Measurements from ENCODE around the gene TBX5.

Gene TBX5

DNA sequence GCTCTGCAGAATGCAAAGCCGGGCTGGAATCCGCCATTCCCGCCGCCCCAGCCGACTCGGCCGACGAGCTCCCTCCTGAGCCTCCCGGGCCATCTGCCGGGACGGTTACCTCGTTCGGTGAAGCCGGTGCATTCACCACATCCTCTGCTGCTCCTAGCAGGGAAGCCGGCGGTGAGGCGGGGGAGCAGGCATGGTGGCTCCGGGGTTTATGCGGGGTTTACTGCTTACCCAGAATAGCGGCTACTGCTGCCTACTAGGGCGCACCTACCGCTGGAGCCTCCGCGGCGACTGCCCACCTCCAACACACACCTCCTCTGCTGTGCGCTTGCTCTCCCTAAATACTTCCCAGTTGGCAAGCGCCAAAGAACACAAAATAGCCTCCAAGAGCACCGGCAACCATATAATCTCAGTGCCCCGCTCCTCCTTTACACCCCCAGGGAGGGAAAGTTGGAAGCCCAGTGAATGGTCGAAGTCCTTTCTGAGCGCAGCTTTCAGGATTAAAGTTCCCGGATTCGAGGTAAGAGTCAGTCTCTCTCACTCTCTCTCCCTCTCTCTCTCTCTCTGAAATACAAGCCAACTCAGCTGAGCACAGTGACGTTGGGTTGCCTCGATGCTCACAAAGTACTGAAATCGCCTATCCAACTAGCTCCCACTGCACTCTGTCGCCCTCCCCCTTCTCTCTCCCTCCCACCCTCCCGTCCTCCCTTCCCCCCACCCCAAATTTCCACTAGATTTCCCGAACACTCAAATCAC lies at the start of gene TBX5:
TSS of gene TBX5 (minus strand) at position 626 of the 753 bp plus-strand sequence. CDS start 2,246 bp downstream, outside the sequence.
- no peak for DNase-seq

- DNase-seq: no peak
These were observed 45.7 kb upstream of the TBX5 start for GRCh38 chr12:114451657-114452056.

GRCh38 chr12:114450515-114451300 lies 44.8 kb upstream of the TBX5 start:
- DNase-seq: no peak

GRCh38 chr12:114450019-114450418 lies 44.1 kb upstream of the TBX5 start:
- no peak for DNase-seq

- no peak for DNase-seq
These were observed 42.6 kb upstream of the TBX5 start for GRCh38 chr12:114448618-114448933.

- DNase-seq: no peak
These were observed 42.1 kb upstream of the TBX5 start for GRCh38 chr12:114447799-114448617.

DNA sequence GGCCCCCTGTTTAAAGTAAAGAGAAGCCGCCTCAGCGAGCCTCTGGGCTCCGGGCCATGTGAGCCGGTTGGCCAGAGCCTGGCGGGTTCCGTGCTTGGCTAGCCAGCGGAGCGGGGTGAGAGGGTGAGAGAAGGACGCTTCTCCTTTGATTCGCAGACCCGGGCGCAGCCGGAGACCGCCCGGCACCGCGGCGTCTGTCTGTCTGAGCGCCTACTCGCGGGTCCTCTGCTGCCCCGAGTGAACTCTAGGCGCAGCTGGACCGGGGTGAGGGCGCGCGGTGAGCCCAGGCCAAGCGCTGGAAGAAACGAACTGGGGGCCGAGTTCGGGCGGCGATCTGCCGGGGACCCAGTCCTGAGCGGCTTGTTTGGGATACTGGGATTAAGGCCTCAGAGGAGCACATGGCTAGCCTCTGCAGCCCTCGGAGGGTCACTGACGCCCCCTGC lies 41.4 kb upstream of the TBX5 start:
- no peak for DNase-seq

DNA sequence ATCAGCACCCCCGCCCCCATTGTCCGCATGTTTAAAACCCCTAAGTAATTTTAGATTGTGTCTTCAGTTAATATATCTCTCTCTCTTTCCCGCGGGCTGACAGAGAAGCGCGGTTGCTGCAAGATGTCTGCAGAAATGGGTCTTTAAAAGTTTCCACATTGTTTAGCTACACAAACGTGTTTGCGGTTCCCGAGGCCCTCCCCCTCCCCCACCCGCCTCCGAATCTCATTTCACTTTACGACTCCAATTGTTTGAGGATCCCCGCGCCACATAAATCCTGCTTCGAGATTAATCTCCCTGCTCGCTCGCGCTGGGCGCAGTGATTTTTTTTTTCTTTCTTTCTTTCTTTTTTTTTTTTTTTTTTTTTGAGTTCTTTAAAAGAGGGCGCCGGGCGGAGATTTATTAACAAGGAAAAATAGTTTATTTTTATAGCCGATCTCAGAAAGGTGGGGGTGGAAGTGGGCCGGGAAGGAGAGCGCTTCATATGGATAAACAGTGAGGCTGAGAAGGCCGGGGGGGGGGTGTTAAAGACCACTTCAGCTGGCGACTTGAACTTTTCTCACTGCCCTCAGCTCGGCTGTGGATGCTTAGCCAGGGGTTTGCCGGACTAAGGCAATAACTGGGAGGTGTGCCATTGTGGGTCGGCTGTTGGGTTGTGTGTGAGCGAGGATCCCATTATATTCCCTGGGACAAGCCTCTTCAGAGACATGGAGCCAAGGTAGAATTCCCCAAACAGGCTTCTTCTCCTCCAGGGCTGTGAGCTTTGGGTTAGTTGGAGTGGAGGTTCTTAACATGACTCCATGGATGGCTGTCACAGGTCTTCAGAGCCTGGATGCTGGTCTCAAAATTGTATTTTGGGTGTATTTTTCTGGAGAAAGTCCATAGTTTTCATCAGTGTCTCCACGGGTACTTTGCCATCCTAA lies 39.7 kb upstream of the TBX5 start:
- DNase-seq: no peak

- no peak for DNase-seq
These were observed 38.7 kb upstream of the TBX5 start for GRCh38 chr12:114444422-114445279.

- DNase-seq: no peak
These were observed 37.9 kb upstream of the TBX5 start for GRCh38 chr12:114443607-114444421.

DNA sequence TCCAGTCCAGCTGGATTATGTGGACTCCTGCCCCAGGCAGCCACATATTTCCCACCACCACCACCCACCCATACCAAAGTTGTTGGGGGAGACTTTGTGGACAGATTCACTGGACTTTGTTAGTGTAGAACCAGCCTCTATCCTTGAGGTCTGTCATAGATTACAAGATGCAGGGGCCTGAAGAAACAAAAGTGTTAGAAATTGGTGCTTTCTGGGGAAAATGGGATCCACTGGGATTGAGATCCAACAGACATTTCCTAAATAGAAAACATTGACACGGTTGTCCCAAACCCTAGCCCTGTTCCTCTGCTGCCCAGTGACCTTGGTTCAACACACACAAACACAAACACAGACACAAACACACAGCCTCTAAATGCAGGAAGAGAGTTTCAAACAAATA lies 36.6 kb upstream of the TBX5 start:
- DNase-seq: no peak

- DNase-seq: no peak
These were observed 35.6 kb upstream of the TBX5 start for GRCh38 chr12:114441545-114441944.

DNA sequence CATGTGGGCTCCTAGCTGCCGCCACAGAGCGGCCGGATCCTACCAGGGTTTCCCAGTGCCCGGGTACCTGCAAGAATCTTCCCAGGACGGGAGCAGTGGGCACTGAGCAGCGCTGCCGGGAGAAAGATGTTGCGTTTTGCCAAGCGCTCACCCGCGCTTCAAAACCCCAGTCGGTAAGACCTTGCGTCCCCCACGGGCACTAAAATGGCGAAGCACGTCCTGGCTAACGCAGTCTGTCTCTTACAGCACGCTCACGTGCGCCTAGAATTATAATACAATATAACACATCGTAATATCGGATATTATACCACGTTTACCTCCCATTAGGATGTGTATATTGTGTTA lies 35.1 kb upstream of the TBX5 start:
- DNase-seq: no peak

DNA sequence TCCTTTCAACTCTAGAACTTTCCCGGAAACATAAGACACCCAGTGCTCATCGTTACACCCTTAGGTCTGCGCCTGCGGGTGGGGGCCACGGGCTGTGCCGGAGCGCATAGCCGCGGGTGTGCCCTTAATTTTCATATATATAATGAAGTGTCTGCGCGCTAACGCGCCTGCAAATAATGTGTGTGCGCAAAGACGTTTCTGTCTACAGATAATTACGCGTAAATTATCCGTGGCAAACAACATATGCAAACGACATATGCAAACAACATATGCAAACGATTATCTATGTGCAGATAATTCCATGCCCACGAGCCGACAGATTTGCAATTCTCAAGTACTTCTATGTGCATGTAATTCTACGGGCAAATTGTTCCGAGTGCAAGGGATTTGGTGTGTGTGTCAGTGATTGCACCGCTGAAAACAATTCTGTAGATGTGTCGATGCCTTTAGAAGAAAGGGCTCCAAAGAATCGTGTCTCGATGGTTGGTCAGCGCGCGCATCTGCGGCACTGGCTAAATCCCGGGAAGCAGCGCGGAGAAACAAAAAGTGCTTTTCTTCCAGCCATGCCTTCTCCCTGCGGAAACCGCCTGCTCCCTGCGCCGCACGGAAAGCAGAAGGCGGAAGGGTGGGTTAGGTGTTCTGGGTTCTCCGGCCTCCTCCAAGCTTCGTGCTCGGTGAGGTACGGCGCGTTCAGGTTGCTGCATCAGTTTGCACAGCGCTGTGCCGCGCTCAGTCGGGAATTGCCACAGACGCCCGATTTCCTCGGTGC lies 34.5 kb upstream of the TBX5 start:
- no peak for DNase-seq

GRCh38 chr12:114439817-114440216 lies 33.9 kb upstream of the TBX5 start:
- no peak for DNase-seq

DNA sequence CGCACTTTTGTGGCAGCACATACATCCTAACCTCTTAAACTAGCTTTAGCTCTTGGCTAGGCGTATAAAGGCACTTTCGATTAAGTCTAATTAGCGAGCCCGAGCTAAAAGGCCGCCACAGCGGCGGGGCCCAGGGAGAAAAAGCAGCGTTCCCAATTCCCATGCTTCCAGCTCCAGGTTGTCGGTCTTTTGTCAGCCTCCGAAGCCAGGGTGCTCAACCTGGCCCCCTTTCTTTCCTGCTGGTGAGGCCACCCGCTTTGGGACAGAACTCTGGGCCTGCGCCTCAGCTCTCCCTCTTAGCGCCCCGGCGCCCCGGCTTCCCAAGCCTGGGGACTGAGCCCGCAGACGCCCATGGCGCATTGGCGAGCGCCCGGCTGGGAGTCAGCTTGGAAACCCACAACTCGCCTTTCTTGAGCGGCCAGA lies 33.3 kb upstream of the TBX5 start:
- no peak for DNase-seq

DNA sequence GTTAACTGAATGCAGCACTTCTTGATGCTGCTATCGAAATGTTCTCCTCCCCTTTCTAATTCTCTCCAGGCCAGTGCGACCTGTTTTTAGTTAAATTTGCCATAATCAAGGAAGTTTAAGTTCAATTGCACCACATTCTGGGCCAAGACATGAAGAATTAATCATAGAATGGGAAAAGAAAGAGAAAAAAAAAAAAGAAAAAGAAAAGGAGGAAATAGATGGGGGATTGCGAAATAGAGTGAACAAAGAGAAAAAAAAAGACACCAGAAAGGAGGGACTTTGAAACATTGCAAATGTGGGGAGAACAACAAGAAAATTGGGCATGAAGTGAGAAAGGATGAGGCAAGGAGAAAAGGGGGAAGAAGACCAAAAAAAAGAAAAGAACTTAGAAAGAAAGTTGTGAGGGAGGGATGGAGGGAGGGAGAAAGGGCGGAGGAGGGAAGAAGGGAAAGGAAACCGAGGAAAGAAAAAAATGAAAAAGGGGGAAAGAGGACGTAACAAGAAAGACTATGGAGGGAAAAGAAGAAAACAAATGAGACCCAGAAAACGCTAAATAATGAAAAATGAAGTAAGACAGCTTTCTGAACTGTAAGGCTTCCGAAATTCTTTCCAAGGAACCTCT lies 32.8 kb upstream of the TBX5 start:
- DNase-seq: no peak

DNA sequence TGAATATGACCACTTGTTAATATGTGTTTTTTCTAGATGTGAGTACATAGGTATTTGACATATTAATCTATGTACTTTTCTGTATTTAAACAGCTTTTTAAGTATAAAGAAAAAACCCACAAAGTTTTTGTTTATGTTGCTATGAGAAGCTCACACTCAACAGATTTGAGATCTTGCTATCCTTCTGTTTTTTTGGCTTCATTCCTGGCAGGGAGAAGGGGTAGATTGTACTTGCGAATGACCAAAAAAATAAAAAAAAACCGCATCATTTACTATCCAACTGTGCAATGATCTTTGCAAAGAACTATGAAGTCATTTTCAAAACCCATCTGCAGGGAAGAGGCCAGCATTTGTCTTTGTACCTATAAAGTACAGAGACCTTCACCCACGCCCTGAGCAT lies 28.4 kb upstream of the TBX5 start:
- DNase-seq: no peak

DNA sequence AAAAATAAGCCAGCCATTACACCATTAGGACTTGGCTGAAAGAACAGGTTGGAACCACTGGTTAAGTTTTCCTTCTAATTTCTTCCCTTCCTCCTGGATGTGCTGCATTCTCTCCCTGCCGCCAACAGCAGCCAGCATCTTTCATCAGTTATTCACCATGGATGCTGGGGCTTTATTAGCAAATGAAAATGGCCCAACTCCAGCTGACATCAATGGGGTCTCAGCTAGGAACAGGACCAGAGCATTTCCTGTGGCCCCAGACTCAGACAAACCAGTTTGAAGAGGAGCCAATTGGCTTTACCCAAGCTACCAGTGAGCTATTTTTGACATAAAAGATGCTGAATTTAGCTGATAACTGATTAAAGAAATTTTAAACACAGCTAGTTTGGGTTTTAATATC lies 26.0 kb upstream of the TBX5 start:
- DNase-seq: no peak
